ENCODE results near the gene DDX1. TPM values are rescaled to one million over a fixed set of nuclear protein-coding genes. Genes with fewer than 3 reads are reported as not detected.

The DDX1 gene
- total RNA-seq, 1 experiment from 2014 or later: 154 TPM

DNA sequence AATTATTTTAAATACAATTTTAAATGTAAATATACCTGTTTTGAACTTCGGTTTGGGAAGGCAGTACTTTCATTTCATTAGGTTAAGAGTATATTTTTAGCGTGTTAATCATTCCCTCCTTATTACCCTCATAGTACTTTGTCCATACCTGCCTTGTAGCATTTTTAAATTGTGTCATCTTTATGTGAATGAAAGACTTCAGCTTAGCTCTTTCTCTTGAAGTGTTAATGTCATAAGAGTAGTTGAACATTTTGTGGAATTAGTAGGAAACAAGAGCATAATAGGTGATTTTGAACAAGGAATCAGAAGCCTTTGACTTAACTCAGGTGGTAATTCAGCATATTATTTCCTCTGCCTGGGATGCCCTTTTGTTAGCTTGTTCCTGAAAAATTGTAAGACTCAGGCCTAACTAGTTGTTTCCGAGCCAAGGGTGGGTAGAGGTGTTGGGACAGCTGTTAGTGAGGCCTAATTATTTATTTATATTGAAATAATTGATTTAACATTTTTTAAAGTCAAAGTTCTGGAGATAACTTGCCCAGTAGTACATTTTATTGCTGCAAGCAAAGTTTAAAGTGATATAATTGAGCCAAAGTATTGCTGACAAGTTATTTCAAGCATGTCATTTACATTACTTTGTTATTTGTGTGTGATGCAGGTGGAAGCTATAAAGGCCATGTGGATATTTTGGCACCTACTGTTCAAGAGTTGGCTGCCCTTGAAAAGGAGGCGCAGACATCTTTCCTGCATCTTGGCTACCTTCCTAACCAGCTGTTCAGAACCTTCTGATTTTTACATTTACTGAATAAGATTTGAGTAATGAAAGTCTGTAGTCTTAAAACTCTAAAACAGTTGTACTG is 38.7 kb downstream of the DDX1 start:
- no peak for DNase-seq (ENCODE audit: low spot score)
- H3K9me3 ChIP-seq (ENCODE audit: low read depth, low read length, poor library complexity, severe bottlenecking): no peaks in the 10 kb centered on the region
- TF ChIP-seq, protein P1, sequence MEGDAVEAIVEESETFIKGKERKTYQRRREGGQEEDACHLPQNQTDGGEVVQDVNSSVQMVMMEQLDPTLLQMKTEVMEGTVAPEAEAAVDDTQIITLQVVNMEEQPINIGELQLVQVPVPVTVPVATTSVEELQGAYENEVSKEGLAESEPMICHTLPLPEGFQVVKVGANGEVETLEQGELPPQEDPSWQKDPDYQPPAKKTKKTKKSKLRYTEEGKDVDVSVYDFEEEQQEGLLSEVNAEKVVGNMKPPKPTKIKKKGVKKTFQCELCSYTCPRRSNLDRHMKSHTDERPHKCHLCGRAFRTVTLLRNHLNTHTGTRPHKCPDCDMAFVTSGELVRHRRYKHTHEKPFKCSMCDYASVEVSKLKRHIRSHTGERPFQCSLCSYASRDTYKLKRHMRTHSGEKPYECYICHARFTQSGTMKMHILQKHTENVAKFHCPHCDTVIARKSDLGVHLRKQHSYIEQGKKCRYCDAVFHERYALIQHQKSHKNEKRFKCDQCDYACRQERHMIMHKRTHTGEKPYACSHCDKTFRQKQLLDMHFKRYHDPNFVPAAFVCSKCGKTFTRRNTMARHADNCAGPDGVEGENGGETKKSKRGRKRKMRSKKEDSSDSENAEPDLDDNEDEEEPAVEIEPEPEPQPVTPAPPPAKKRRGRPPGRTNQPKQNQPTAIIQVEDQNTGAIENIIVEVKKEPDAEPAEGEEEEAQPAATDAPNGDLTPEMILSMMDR (conservative IDR thresholded peaks at IDR 0.05; ENCODE audit: low read depth, low read length): no peak
- TF ChIP-seq EZH2 (IDR thresholded peaks at IDR 0.05; ENCODE audit: borderline replicate concordance, low read depth, low read length, poor library complexity, severe bottlenecking): no peak
- no peak overlapping the region for H3K4me3 ChIP-seq (ENCODE audit: low read depth, low read length, poor library complexity, severe bottlenecking)
- intact Hi-C loops (cut with micrococcal nuclease; ENCODE audit: unreplicated experiment): loop anchor here (10.0 kb wide), 1 partner anchor 1124 kb away; no protein-coding TSS in a partner anchor
- H3K36me3 ChIP-seq (ENCODE audit: insufficient read depth, low read length, poor library complexity, severe bottlenecking): peaks cover 84% of the 10 kb centered on the region
- H3K27ac ChIP-seq (ENCODE audit: low read depth, low read length, poor library complexity, severe bottlenecking): no peak overlapping the region
- no TSS peak for BruUV-seq (replicated peaks)
- H3K27me3 ChIP-seq (replicated peaks; ENCODE audit: insufficient read depth, low read depth, low read length, poor library complexity): no peaks in the 10 kb centered on the region
- POLR2A ChIA-PET (ENCODE audit: low non-redundant PET): no interaction called here
- H3K4me1 ChIP-seq (ENCODE audit: insufficient read depth, low read length, poor library complexity, severe bottlenecking): peaks cover 4% of the 10 kb centered on the region
- CTCF ChIA-PET: no interaction called here

DNA sequence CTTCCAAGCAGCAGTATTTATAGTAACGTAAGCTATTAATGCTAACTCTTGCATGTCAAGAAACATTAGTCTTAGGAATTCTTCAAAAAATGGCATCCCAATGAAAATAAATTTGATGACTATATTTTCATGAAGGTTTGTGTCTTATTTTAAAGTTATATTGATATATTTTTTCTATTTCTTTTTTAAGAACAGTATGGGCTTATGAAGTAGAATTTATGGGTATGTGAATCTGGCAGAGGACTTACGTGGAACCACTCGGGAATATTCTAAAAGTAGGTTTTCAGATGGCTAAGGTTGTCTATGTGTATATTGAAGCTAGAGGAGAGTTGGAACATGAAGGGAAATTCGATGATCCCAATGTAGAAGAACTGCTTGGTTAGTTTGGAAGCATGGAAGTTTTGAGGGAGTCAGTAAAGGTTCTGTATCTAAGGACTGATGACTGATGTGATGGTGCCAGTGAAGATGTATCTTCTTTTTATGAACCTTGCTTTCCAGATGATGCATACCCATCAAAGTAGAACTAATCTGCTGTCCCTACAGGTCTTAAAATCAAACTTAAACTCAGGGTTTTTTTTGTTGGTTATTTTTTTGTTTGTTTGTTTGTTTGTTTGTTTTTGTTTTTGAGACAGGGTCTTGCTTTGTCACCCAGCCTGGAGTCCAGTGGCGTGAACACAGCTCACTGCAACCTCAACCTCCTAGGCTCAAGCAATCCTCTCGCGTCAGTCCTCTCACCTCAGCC is 39.5 kb downstream of the DDX1 start:
- Histone ChIP-seq H3K4me3 (ENCODE audit: low read depth, low read length, poor library complexity, severe bottlenecking) (no peak overlapping the region), H3K4me1 (ENCODE audit: insufficient read depth, low read length, poor library complexity, severe bottlenecking) (peaks cover 4% of the 10 kb centered on the region), H3K27me3 (replicated peaks; ENCODE audit: insufficient read depth, low read depth, low read length, poor library complexity) (no peaks in the 10 kb centered on the region), H3K9me3 (ENCODE audit: low read depth, low read length, poor library complexity, severe bottlenecking) (no peaks in the 10 kb centered on the region), H3K27ac (ENCODE audit: low read depth, low read length, poor library complexity, severe bottlenecking) (no peak overlapping the region), H3K36me3 (ENCODE audit: insufficient read depth, low read length, poor library complexity, severe bottlenecking) (peaks cover 84% of the 10 kb centered on the region)
- ChIA-PET POLR2A (ENCODE audit: low non-redundant PET) (no interaction called here), CTCF (no interaction called here)
- BruUV-seq (replicated peaks): no TSS peak
- intact Hi-C loops (cut with micrococcal nuclease; ENCODE audit: unreplicated experiment): loop anchor here (10.0 kb wide), 1 partner anchor 1124 kb away; no protein-coding TSS in a partner anchor
- TF ChIP-seq, protein P1 (conservative IDR thresholded peaks at IDR 0.05; ENCODE audit: low read depth, low read length): no peak
- TF ChIP-seq EZH2 (IDR thresholded peaks at IDR 0.05; ENCODE audit: borderline replicate concordance, low read depth, low read length, poor library complexity, severe bottlenecking): no peak
- no peak for DNase-seq (ENCODE audit: low spot score)

DNA sequence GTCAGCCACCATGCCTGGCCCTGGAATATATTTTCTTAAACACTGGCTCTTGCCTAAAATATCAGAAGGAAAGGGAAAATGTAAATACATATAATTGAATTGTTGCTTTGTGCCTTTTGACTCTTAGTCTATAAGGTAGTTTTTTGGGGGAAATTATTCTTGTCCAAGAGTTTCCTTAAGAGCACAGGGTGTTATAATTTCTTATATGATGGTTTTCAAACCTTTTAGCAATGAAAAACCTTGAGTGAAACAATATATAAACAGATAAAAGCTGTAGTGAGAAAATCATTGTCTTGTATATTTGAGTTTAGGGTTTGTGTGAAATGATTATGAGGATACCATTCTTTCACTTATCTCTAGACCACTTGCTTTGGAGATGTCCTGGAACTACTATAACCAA is 40.2 kb downstream of the DDX1 start:
- ChIA-PET POLR2A (ENCODE audit: low non-redundant PET) (no interaction called here), CTCF (no interaction called here)
- H3K27me3 ChIP-seq (replicated peaks; ENCODE audit: insufficient read depth, low read depth, low read length, poor library complexity): no peaks in the 10 kb centered on the region
- H3K9me3 ChIP-seq (ENCODE audit: low read depth, low read length, poor library complexity, severe bottlenecking): no peaks in the 10 kb centered on the region
- intact Hi-C loops (cut with micrococcal nuclease; ENCODE audit: unreplicated experiment): loop anchor here (10.0 kb wide), 1 partner anchor 1123 kb away; no protein-coding TSS in a partner anchor
- H3K27ac ChIP-seq (ENCODE audit: low read depth, low read length, poor library complexity, severe bottlenecking): no peak overlapping the region
- BruUV-seq (replicated peaks): no TSS peak
- TF ChIP-seq, protein P1 (conservative IDR thresholded peaks at IDR 0.05; ENCODE audit: low read depth, low read length): no peak
- TF ChIP-seq EZH2 (IDR thresholded peaks at IDR 0.05; ENCODE audit: borderline replicate concordance, low read depth, low read length, poor library complexity, severe bottlenecking): no peak
- H3K36me3 ChIP-seq (ENCODE audit: insufficient read depth, low read length, poor library complexity, severe bottlenecking): peaks cover 77% of the 10 kb centered on the region
- no peak overlapping the region for H3K4me3 ChIP-seq (ENCODE audit: low read depth, low read length, poor library complexity, severe bottlenecking)
- H3K4me1 ChIP-seq (ENCODE audit: insufficient read depth, low read length, poor library complexity, severe bottlenecking): peaks cover 4% of the 10 kb centered on the region
- no peak for DNase-seq (ENCODE audit: low spot score)
